GM21619 (cell line): ENCODE measurements around the gene MAP4K3.

Experiments
- ATAC-seq: cut with Tn5 transposase; IDR thresholded peaks from one replicate; pipeline ENCODE4 v1.9.1; 2021; ENCODE audit not compliant: unreplicated experiment

MAP4K3 gene

GRCh38 chr2:39311469-39311868, 125.6 kb downstream of the MAP4K3 start:
- no peak for ATAC-seq

- ATAC-seq: no peak
These were observed 128.3 kb downstream of the MAP4K3 start for GRCh38 chr2:39308778-39309177.

GRCh38 chr2:39306626-39307025, 130.5 kb downstream of the MAP4K3 start:
- no peak for ATAC-seq

GRCh38 chr2:39304729-39305128, 132.4 kb downstream of the MAP4K3 start:
- ATAC-seq: no peak

GRCh38 chr2:39304200-39304599, 132.9 kb downstream of the MAP4K3 start:
- ATAC-seq: no peak

GRCh38 chr2:39301352-39301751, 135.7 kb downstream of the MAP4K3 start:
- no peak for ATAC-seq

GRCh38 chr2:39300044-39300978, 136.8 kb downstream of the MAP4K3 start:
- no peak for ATAC-seq

GRCh38 chr2:39290433-39290832, 146.7 kb downstream of the MAP4K3 start:
- ATAC-seq: no peak

GRCh38 chr2:39289609-39290008, 147.5 kb downstream of the MAP4K3 start:
- no peak for ATAC-seq

GRCh38 chr2:39283561-39283960, 153.5 kb downstream of the MAP4K3 start:
- no peak for ATAC-seq

- ATAC-seq: no peak
These were observed 155.7 kb downstream of the MAP4K3 start for GRCh38 chr2:39281391-39281790.

GRCh38 chr2:39275016-39275415, 162.1 kb downstream of the MAP4K3 start:
- ATAC-seq: no peak

- no peak for ATAC-seq
These were observed 167.1 kb downstream of the MAP4K3 start for GRCh38 chr2:39269941-39270340.

GRCh38 chr2:39266916-39267434, 170.1 kb downstream of the MAP4K3 start:
- no peak for ATAC-seq

GRCh38 chr2:39266139-39266805, 170.8 kb downstream of the MAP4K3 start:
- peak; percentile 81 for ATAC-seq

- no peak for ATAC-seq
These were observed 171.8 kb downstream of the MAP4K3 start for GRCh38 chr2:39265315-39265714.

GRCh38 chr2:39264733-39265132, 172.4 kb downstream of the MAP4K3 start:
- ATAC-seq: peak; percentile 66

GRCh38 chr2:39260087-39260486, 177.0 kb downstream of the MAP4K3 start:
- ATAC-seq: no peak

- ATAC-seq: no peak
These were observed 181.0 kb downstream of the MAP4K3 start for GRCh38 chr2:39256040-39256439.

- ATAC-seq: no peak
These were observed 184.1 kb downstream of the MAP4K3 start for GRCh38 chr2:39252888-39253518.

- no peak for ATAC-seq
These were observed 189.5 kb downstream of the MAP4K3 start for GRCh38 chr2:39247512-39248043.
